Heart left ventricle (tissue), 13 donors: Measurements from ENCODE around the gene PRRG2.

Source experiments
- POLR2A ChIP-seq, 2 donors: fragments of 450-650 bp; IDR thresholded peaks; one replicate each; pipeline ENCODE4 v1.6.1; 2017; ENCODE audit warnings: antibody characterized with exemption in 2 of 2, mild to moderate bottlenecking in 2 of 2, moderate library complexity in 2 of 2
- TF ChIP-seq, protein P1 (sequence below), 12 donors: fragments of 200-600 bp; sonication (generic) in 4 of 12; IDR thresholded peaks; one replicate each; pipeline versions ENCODE4 v1.5.0 to v1.8.0; 2018 to 2022; ENCODE audit warnings: antibody characterized with exemption in 12 of 12, mild to moderate bottlenecking in 5 of 12
- donor health status: ischemic (EF 13 %, LVEDD 7.1; RV severe dilation, severe dysfunction).
- donor health status: DM: no; HTN: yes; CAD: no.
- donor health status: DM: no; HTN: no; CAD: no.
- donor health status: ischemic (EF 25% LVEDD 6.9; RV normal size, moderate dysfunction).
- donor health status: ischemic (EF 25% LVEDD 5.7; RV mildly dilated, moderate dysfunction).
- donor health status: ischemic (EF 35%, LVEDD 5.7; RV mildly dilated, moderate dysfunction).
- donor health status: nonischemic (EF 11% LVEDD 7.7; RV severe dilation, severe dysfunction).
- donor health status: DM: yes; HTN: yes; CAD: no.
- donor health status: PGD.
- donor health status: ischemic (EF 29% LVEDD 5.4; RV normal size, mild dysfunction).
- donor health status: nonischemic (EF 23%, LVEDD 6.1; RV moderate dilation, normal function).

- TF ChIP-seq, protein P1, sequence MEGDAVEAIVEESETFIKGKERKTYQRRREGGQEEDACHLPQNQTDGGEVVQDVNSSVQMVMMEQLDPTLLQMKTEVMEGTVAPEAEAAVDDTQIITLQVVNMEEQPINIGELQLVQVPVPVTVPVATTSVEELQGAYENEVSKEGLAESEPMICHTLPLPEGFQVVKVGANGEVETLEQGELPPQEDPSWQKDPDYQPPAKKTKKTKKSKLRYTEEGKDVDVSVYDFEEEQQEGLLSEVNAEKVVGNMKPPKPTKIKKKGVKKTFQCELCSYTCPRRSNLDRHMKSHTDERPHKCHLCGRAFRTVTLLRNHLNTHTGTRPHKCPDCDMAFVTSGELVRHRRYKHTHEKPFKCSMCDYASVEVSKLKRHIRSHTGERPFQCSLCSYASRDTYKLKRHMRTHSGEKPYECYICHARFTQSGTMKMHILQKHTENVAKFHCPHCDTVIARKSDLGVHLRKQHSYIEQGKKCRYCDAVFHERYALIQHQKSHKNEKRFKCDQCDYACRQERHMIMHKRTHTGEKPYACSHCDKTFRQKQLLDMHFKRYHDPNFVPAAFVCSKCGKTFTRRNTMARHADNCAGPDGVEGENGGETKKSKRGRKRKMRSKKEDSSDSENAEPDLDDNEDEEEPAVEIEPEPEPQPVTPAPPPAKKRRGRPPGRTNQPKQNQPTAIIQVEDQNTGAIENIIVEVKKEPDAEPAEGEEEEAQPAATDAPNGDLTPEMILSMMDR (IDR thresholded peaks at IDR 0.05) = peak in 6 of 12 donors; percentile 18 to 44 (median 30)
- TF ChIP-seq POLR2A (IDR thresholded peaks at IDR 0.05) = no peak
These were observed 10.0 kb upstream of the PRRG2 start for GRCh38 chr19:49570997-49571676.
